RPMI7951 (cell line): ENCODE results near the gene STRIP1. TPM values are rescaled to one million over a fixed set of nuclear protein-coding genes. Genes with fewer than 3 reads are reported as not detected.

Experiments used
- DNase-seq: peaks from one replicate; pipeline ENCODE4 v3.0.0-alpha.2; 2012; ENCODE audit warnings: low read depth
- total RNA-seq: library from RNA; depleted of rRNA; stranded (reverse); fragments of >200 nt; shearing (Covaris generic); gene quantifications from 2 replicates; pipeline ENCODE4 v1.2.3, GENCODE V29; 2014; rRNA removed

The STRIP1 gene
- 25.7 and 27.6 TPM in 2 replicates for total RNA-seq

GRCh38 chr1:110034451-110035235 lies at the start of gene STRIP1:
Gene STRIP1, plus strand, starts transcription at chr1:110034624. Its CDS starts 14 bp downstream, at chr1:110034638.
- DNase-seq = peak; percentile 98

- no peak for DNase-seq
Observed at GRCh38 chr1:109985247-109986053, 49.0 kb upstream of the STRIP1 start.

GRCh38 chr1:109986054-109986444 lies 48.4 kb upstream of the STRIP1 start:
- no peak for DNase-seq

- DNase-seq = no peak
Observed at GRCh38 chr1:109988349-109988914, 46.0 kb upstream of the STRIP1 start.

GRCh38 chr1:109989506-109990301 lies 44.7 kb upstream of the STRIP1 start:
- DNase-seq = no peak

- DNase-seq = no peak
Observed at GRCh38 chr1:109990302-109990653, 44.1 kb upstream of the STRIP1 start.

- DNase-seq = no peak
Observed at GRCh38 chr1:109991400-109991925, 43.0 kb upstream of the STRIP1 start.

GRCh38 chr1:109993885-109994284 lies 40.5 kb upstream of the STRIP1 start:
- no peak for DNase-seq

- no peak for DNase-seq
Observed at GRCh38 chr1:109994654-109995053, 39.8 kb upstream of the STRIP1 start.

GRCh38 chr1:109995536-109995935 lies 38.9 kb upstream of the STRIP1 start:
- no peak for DNase-seq

GRCh38 chr1:109996476-109996875 lies 37.9 kb upstream of the STRIP1 start:
- DNase-seq = peak; percentile 87

GRCh38 chr1:109997204-109997866 lies 37.1 kb upstream of the STRIP1 start:
- no peak for DNase-seq

- DNase-seq = no peak
Observed at GRCh38 chr1:109997867-109998229, 36.6 kb upstream of the STRIP1 start.

- DNase-seq = no peak
Observed at GRCh38 chr1:110002695-110003094, 31.7 kb upstream of the STRIP1 start.

GRCh38 chr1:110003747-110004428 lies 30.5 kb upstream of the STRIP1 start:
- DNase-seq = peak; percentile 95

- no peak for DNase-seq
Observed at GRCh38 chr1:110004583-110004982, 29.8 kb upstream of the STRIP1 start.

GRCh38 chr1:110005971-110006370 lies 28.5 kb upstream of the STRIP1 start:
- no peak for DNase-seq

GRCh38 chr1:110006516-110006915 lies 27.9 kb upstream of the STRIP1 start:
- DNase-seq = no peak

- no peak for DNase-seq
Observed at GRCh38 chr1:110007046-110007830, 27.2 kb upstream of the STRIP1 start.
